ENCODE data around the gene PCDH9. TPM values are rescaled to one million over a fixed set of nuclear protein-coding genes. Genes with fewer than 3 reads are reported as not detected.

PCDH9 gene, protein sequence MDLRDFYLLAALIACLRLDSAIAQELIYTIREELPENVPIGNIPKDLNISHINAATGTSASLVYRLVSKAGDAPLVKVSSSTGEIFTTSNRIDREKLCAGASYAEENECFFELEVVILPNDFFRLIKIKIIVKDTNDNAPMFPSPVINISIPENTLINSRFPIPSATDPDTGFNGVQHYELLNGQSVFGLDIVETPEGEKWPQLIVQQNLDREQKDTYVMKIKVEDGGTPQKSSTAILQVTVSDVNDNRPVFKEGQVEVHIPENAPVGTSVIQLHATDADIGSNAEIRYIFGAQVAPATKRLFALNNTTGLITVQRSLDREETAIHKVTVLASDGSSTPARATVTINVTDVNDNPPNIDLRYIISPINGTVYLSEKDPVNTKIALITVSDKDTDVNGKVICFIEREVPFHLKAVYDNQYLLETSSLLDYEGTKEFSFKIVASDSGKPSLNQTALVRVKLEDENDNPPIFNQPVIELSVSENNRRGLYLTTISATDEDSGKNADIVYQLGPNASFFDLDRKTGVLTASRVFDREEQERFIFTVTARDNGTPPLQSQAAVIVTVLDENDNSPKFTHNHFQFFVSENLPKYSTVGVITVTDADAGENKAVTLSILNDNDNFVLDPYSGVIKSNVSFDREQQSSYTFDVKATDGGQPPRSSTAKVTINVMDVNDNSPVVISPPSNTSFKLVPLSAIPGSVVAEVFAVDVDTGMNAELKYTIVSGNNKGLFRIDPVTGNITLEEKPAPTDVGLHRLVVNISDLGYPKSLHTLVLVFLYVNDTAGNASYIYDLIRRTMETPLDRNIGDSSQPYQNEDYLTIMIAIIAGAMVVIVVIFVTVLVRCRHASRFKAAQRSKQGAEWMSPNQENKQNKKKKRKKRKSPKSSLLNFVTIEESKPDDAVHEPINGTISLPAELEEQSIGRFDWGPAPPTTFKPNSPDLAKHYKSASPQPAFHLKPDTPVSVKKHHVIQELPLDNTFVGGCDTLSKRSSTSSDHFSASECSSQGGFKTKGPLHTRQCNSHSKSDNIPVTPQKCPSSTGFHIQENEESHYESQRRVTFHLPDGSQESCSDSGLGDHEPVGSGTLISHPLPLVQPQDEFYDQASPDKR (N-terminal part only)
- 1.2 and 2.0 TPM in 2 replicates for total RNA-seq

GRCh38 chr13:67229481-67230403, at the start of gene PCDH9:
PCDH9 (minus strand) TSS chr13:67230336; CDS start chr13:67228440, 1,896 bp downstream.

